Neural cell (in vitro differentiated cells): ENCODE measurements around the gene FAM43A. TPM values are rescaled to one million over a fixed set of nuclear protein-coding genes. Genes with fewer than 3 reads are reported as not detected.

Source experiments
- H2AFZ ChIP-seq: fragments of 200-600, 300-800 bp; sonication (generic), shearing (Covaris generic); 2 replicates; pipeline ENCODE4 v1.6.0; 2014; ENCODE audit warnings: low read depth, mild to moderate bottlenecking, antibody characterized with exemption, low read length, moderate library complexity
- H3F3A ChIP-seq: fragments of 200-600 bp; shearing (Covaris generic); 2 replicates; pipeline ENCODE4 v1.6.1; 2016; ENCODE audit warnings: mild to moderate bottlenecking, moderate library complexity, mixed read lengths, antibody characterized with exemption, low read length; ENCODE audit not compliant: insufficient read depth, poor library complexity, severe bottlenecking
- H3K27ac ChIP-seq: fragments of 200-600, 300-800 bp; sonication (generic), shearing (Covaris generic); 2 replicates; pipeline ENCODE4 v1.5.1; 2014; ENCODE audit warnings: mild to moderate bottlenecking, low read length, moderate library complexity
- H3K27me3 ChIP-seq: fragments of 300-800, 200-600 bp; sonication (generic), shearing (Covaris generic); 2 replicates; pipeline ENCODE4 v1.6.0; 2014; ENCODE audit warnings: mild to moderate bottlenecking, low read depth, low read length, moderate library complexity; ENCODE audit not compliant: insufficient read depth
- H3K36me3 ChIP-seq: fragments of 300-800, 200-600 bp; sonication (generic), shearing (Covaris generic); 2 replicates; pipeline ENCODE4 v1.5.1; 2014; ENCODE audit warnings: mild to moderate bottlenecking, antibody characterized with exemption, low read length, moderate library complexity; ENCODE audit not compliant: insufficient read depth
- H3K4me2 ChIP-seq: fragments of 300-800, 200-600 bp; sonication (generic), shearing (Covaris generic); 2 replicates; pipeline ENCODE4 v1.6.0; 2014; ENCODE audit warnings: mild to moderate bottlenecking, low read length
- H3K4me3 ChIP-seq: fragments of 300-800, 200-600 bp; sonication (generic), shearing (Covaris generic); 2 replicates; pipeline ENCODE4 v1.5.1; 2014; ENCODE audit warnings: mild to moderate bottlenecking, low read length, moderate library complexity
- H3K79me2 ChIP-seq: fragments of 200-600 bp; shearing (Covaris generic); replicated peaks from 2 replicates; pipeline ENCODE4 v1.6.0; 2014; ENCODE audit warnings: mild to moderate bottlenecking, low read length, moderate library complexity; ENCODE audit not compliant: insufficient read depth
- H3K9ac ChIP-seq: fragments of 300-800, 200-600 bp; sonication (generic), shearing (Covaris generic); 2 replicates; pipeline ENCODE4 v1.6.1; 2016; ENCODE audit warnings: mild to moderate bottlenecking, low read length, mixed read lengths
- H3K9me2 ChIP-seq: fragments of 200-600 bp; shearing (Covaris generic); 2 replicates; pipeline ENCODE4 v1.6.1; 2016; ENCODE audit warnings: mild to moderate bottlenecking, low read length, mixed read lengths; ENCODE audit not compliant: insufficient read depth
- H3K9me3 ChIP-seq: fragments of 200-600, 300-800 bp; sonication (generic), shearing (Covaris generic); 2 replicates; pipeline ENCODE4 v1.6.1; 2016; ENCODE audit warnings: mild to moderate bottlenecking, mixed run types, low read length, moderate library complexity, mixed read lengths
- H4K20me1 ChIP-seq: fragments of 200-600 bp; shearing (Covaris generic); 2 replicates; pipeline ENCODE4 v1.6.1; 2016; ENCODE audit warnings: mild to moderate bottlenecking, mixed run types; ENCODE audit not compliant: insufficient read depth
- CTCF ChIP-seq: fragments of 450-650 bp; IDR thresholded peaks from 2 replicates; pipeline ENCODE4 v1.5.1; 2014; ENCODE audit warnings: antibody characterized with exemption, mild to moderate bottlenecking, moderate library complexity; ENCODE audit not compliant: poor library complexity, severe bottlenecking
- EP300 ChIP-seq: fragments of 450-650 bp; conservative IDR thresholded peaks from 2 replicates; pipeline ENCODE4 v1.6.1; 2014; ENCODE audit warnings: antibody characterized with exemption, mild to moderate bottlenecking, moderate library complexity; ENCODE audit not compliant: poor library complexity, severe bottlenecking
- EZH2 ChIP-seq: fragments of 200-600, 300-800 bp; shearing (Covaris generic), sonication (generic); IDR thresholded peaks from 2 replicates; pipeline ENCODE4 v1.6.1; 2014; ENCODE audit warnings: antibody characterized with exemption, low read length, borderline replicate concordance, mild to moderate bottlenecking; ENCODE audit not compliant: insufficient read depth, poor library complexity, severe bottlenecking
- MXI1 ChIP-seq: fragments of 450-650 bp; conservative IDR thresholded peaks from 2 replicates; pipeline ENCODE4 v1.6.1; 2014; ENCODE audit warnings: antibody characterized with exemption, mild to moderate bottlenecking; ENCODE audit not compliant: poor library complexity, severe bottlenecking
- POLR2AphosphoS5 ChIP-seq: IDR thresholded peaks from 2 replicates; pipeline ENCODE4 v1.6.1; 2012
- RAD21 ChIP-seq: fragments of 450-650 bp; conservative IDR thresholded peaks from 2 replicates; pipeline ENCODE4 v1.6.1; 2014; ENCODE audit warnings: antibody characterized with exemption, mild to moderate bottlenecking, moderate library complexity
- SMC3 ChIP-seq: fragments of 450-650 bp; conservative IDR thresholded peaks from 2 replicates; pipeline ENCODE4 v1.6.1; 2014; ENCODE audit warnings: antibody characterized with exemption, mild to moderate bottlenecking, moderate library complexity; ENCODE audit not compliant: poor library complexity
- TAF1 ChIP-seq: IDR thresholded peaks from 2 replicates; pipeline ENCODE4 v1.6.1; 2012; ENCODE audit warnings: low read depth
- polyA plus RNA-seq: library from polyadenylated mRNA; depleted of rRNA; stranded (reverse); fragments of >200 nt; gene quantifications from 2 replicates; pipeline ENCODE4 v1.2.3, GENCODE V29; 2014
- TF ChIP-seq, protein P1 (sequence below): IDR thresholded peaks from 2 replicates; pipeline ENCODE4 v1.6.1; 2012; ENCODE audit warnings: borderline replicate concordance

The FAM43A gene
- polyA plus RNA-seq, 1 donor from 2014 or later = 0.59 TPM

- H3K9me2 ChIP-seq = no peaks in the 10 kb centered on the region
- no peak for TF ChIP-seq EZH2
- no peak for TF ChIP-seq EP300
- TF ChIP-seq CTCF = no peak
- TF ChIP-seq POLR2AphosphoS5 = no peak
- TF ChIP-seq MXI1 = no peak
- TF ChIP-seq RAD21 = no peak
- TF ChIP-seq SMC3 = no peak
- TF ChIP-seq TAF1 = no peak
- TF ChIP-seq, protein P1, sequence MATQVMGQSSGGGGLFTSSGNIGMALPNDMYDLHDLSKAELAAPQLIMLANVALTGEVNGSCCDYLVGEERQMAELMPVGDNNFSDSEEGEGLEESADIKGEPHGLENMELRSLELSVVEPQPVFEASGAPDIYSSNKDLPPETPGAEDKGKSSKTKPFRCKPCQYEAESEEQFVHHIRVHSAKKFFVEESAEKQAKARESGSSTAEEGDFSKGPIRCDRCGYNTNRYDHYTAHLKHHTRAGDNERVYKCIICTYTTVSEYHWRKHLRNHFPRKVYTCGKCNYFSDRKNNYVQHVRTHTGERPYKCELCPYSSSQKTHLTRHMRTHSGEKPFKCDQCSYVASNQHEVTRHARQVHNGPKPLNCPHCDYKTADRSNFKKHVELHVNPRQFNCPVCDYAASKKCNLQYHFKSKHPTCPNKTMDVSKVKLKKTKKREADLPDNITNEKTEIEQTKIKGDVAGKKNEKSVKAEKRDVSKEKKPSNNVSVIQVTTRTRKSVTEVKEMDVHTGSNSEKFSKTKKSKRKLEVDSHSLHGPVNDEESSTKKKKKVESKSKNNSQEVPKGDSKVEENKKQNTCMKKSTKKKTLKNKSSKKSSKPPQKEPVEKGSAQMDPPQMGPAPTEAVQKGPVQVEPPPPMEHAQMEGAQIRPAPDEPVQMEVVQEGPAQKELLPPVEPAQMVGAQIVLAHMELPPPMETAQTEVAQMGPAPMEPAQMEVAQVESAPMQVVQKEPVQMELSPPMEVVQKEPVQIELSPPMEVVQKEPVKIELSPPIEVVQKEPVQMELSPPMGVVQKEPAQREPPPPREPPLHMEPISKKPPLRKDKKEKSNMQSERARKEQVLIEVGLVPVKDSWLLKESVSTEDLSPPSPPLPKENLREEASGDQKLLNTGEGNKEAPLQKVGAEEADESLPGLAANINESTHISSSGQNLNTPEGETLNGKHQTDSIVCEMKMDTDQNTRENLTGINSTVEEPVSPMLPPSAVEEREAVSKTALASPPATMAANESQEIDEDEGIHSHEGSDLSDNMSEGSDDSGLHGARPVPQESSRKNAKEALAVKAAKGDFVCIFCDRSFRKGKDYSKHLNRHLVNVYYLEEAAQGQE = no peak
- no peaks in the 10 kb centered on the region for H4K20me1 ChIP-seq
- H3K27me3 ChIP-seq = peaks cover 55% of the 10 kb centered on the region
- H3K9ac ChIP-seq = no peak overlapping the region
- H3K9me3 ChIP-seq = no peaks in the 10 kb centered on the region
- H3K27ac ChIP-seq = no peak overlapping the region
- H3K4me2 ChIP-seq = no peak overlapping the region
- H3F3A ChIP-seq = no peaks in the 10 kb centered on the region
- peak overlapping the region; percentile 74 for H3K4me3 ChIP-seq
- no peak overlapping the region for H2AFZ ChIP-seq
- H3K36me3 ChIP-seq = no peaks in the 10 kb centered on the region
- no peaks in the 10 kb centered on the region for H3K79me2 ChIP-seq
These were observed 2.6 kb downstream of the FAM43A start for GRCh38 chr3:194688200-194688740.

DNA sequence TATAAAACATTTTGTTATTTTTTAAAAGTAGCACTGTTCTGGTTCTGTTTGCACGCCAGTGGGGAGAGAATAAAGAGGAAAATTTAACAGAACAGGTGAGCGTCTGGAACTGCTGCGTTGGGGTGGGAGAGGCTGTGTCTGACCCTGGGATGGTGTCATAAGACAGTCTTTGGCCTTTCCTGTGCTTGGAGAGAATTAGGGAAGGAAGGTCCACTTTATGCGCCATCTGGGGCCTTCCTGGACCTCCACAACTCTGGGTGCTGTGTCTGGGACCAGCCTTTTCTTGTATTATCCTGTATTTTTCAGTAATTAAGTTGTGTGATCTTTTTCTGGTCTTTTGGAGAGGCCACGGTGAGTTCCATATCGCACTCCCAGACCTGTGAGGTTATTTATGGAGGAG lies 3.3 kb downstream of the FAM43A start:
- Histone ChIP-seq H2AFZ (no peak overlapping the region), H3K9me2 (no peaks in the 10 kb centered on the region), H3K4me2 (no peak overlapping the region), H3K36me3 (no peaks in the 10 kb centered on the region), H3K27me3 (peaks cover 55% of the 10 kb centered on the region), H3F3A (no peaks in the 10 kb centered on the region), H4K20me1 (no peaks in the 10 kb centered on the region), H3K9me3 (no peaks in the 10 kb centered on the region), H3K9ac (no peak overlapping the region), H3K4me3 (no peak overlapping the region), H3K27ac (no peak overlapping the region), H3K79me2 (no peaks in the 10 kb centered on the region)
- no peak for TF ChIP-seq CTCF
- no peak for TF ChIP-seq TAF1
- no peak for TF ChIP-seq RAD21
- no peak for TF ChIP-seq EP300
- no peak for TF ChIP-seq POLR2AphosphoS5
- TF ChIP-seq SMC3 = no peak
- no peak for TF ChIP-seq MXI1
- TF ChIP-seq, protein P1 = no peak
- no peak for TF ChIP-seq EZH2
